Stimulated activated CD4-positive, alpha-beta T cell treated with anti-CD3 and anti-CD28 coated beads, Interleukin-15, amount 100 ng/mL, for 48 hours (primary cell): ENCODE measurements around the gene FAM53A.
"Not testable (repeated sequence)": the region's sequence is repeated elsewhere in the genome, so short reads cannot be mapped to it uniquely, and the experiment has no call there.

Experiments used
- DNase-seq, 2 donors: peaks; one replicate each; pipeline ENCODE4 v3.0.0-alpha.2; 2020; ENCODE audit warnings: low read depth in 2 of 2

The FAM53A gene

GRCh38 chr4:1716065-1716945, 32.2 kb upstream of the FAM53A start:
- no peak for DNase-seq

GRCh38 chr4:1715002-1715758, 31.1 kb upstream of the FAM53A start:
- DNase-seq, result no peak

GRCh38 chr4:1714303-1715001, 30.3 kb upstream of the FAM53A start:
- DNase-seq, result no peak

- no peak for DNase-seq
Observed at GRCh38 chr4:1713003-1713851, 29.1 kb upstream of the FAM53A start.

GRCh38 chr4:1712216-1713002, 28.3 kb upstream of the FAM53A start, which contains the start of gene SLBP:
Gene SLBP, minus strand, starts transcription at chr4:1712319. Its CDS starts 131 bp downstream, at chr4:1712188.
- peak; percentile 99 for DNase-seq

GRCh38 chr4:1711571-1712215, 27.6 kb upstream of the FAM53A start:
- DNase-seq, result no peak

- DNase-seq, result no peak
Observed at GRCh38 chr4:1711055-1711570, 27.0 kb upstream of the FAM53A start.

- DNase-seq, result no peak
Observed at GRCh38 chr4:1708581-1708980, 24.5 kb upstream of the FAM53A start.

- DNase-seq, result no peak
Observed at GRCh38 chr4:1706358-1706757, 22.2 kb upstream of the FAM53A start.

- no peak for DNase-seq
Observed at GRCh38 chr4:1705732-1706131, 21.6 kb upstream of the FAM53A start.

GRCh38 chr4:1703867-1704266, 19.8 kb upstream of the FAM53A start:
- DNase-seq, result no peak

GRCh38 chr4:1701671-1702070, 17.6 kb upstream of the FAM53A start:
- DNase-seq, result not testable (repeated sequence)

- no peak for DNase-seq
Observed at GRCh38 chr4:1695913-1696312, 11.8 kb upstream of the FAM53A start.

GRCh38 chr4:1693131-1693896, 9.2 kb upstream of the FAM53A start:
- peak; percentile 62 to 69 for DNase-seq

- DNase-seq, result no peak
Observed at GRCh38 chr4:1691737-1692373, 7.7 kb upstream of the FAM53A start.

GRCh38 chr4:1690698-1691097, 6.6 kb upstream of the FAM53A start:
- no peak for DNase-seq

GRCh38 chr4:1686440-1687036, 2.4 kb upstream of the FAM53A start:
- no peak for DNase-seq
